Neutrophil (primary cell): ENCODE data around the gene CCP110.
A peak's percentile ranks its signal among the peaks of the same experiment; 100 is the strongest.

Source experiments
- H3K27ac ChIP-seq: fragments of 200-600 bp; sonication (generic); 2 replicates; pipeline ENCODE4 v1.5.1; 2016; ENCODE audit warnings: mild to moderate bottlenecking, moderate library complexity
- H3K27me3 ChIP-seq: fragments of 200-600 bp; sonication (generic); 2 replicates; pipeline ENCODE4 v1.6.0; 2016; ENCODE audit warnings: mild to moderate bottlenecking
- H3K36me3 ChIP-seq: fragments of 200-600 bp; sonication (generic); 2 replicates; pipeline ENCODE4 v1.5.1; 2017
- H3K4me1 ChIP-seq, 2 experiments: fragments of 200-600 bp in 1 of 2; sonication (generic) in 1 of 2; 1 replicate in 1 of 2; 2 replicates in 1 of 2; pipeline versions ENCODE4 v1.5.1 to v1.6.1; 2013 to 2016; ENCODE audit warnings: low read depth in 1 of 2, low read length in 1 of 2, mild to moderate bottlenecking in 1 of 2, moderate library complexity in 1 of 2; ENCODE audit not compliant: control insufficient read depth in 1 of 2, insufficient read depth in 1 of 2
- H3K4me3 ChIP-seq, 2 experiments: fragments of 200-600 bp in 1 of 2; sonication (generic) in 1 of 2; 1 replicate in 1 of 2; 2 replicates in 1 of 2; pipeline ENCODE4 v1.5.1; 2013 to 2016; ENCODE audit warnings: low read depth in 1 of 2, low read length in 1 of 2, mild to moderate bottlenecking in 1 of 2, moderate library complexity in 1 of 2
- H3K9me3 ChIP-seq: fragments of 200-600 bp; sonication (generic); 2 replicates; pipeline ENCODE4 v1.5.1; 2016
- TF ChIP-seq, protein P1 (sequence below): fragments of 200-600 bp; sonication (generic); IDR thresholded peaks from 2 replicates; pipeline ENCODE4 v1.5.1; 2016; ENCODE audit warnings: antibody characterized with exemption

Gene CCP110

GRCh38 chr16:19520861-19521331 is 2.8 kb upstream of the CCP110 start:
- Histone ChIP-seq H3K27me3 (no peaks in the 10 kb centered on the region), H3K36me3 (peaks cover 17% of the 10 kb centered on the region), H3K9me3 (no peaks in the 10 kb centered on the region), H3K4me1 (peaks cover 53 to 59% of the 10 kb centered on the region in 2 experiments), H3K27ac (peak overlapping the region; percentile 91), H3K4me3 (peak overlapping the region; percentile 85 to 98)
- TF ChIP-seq, protein P1, sequence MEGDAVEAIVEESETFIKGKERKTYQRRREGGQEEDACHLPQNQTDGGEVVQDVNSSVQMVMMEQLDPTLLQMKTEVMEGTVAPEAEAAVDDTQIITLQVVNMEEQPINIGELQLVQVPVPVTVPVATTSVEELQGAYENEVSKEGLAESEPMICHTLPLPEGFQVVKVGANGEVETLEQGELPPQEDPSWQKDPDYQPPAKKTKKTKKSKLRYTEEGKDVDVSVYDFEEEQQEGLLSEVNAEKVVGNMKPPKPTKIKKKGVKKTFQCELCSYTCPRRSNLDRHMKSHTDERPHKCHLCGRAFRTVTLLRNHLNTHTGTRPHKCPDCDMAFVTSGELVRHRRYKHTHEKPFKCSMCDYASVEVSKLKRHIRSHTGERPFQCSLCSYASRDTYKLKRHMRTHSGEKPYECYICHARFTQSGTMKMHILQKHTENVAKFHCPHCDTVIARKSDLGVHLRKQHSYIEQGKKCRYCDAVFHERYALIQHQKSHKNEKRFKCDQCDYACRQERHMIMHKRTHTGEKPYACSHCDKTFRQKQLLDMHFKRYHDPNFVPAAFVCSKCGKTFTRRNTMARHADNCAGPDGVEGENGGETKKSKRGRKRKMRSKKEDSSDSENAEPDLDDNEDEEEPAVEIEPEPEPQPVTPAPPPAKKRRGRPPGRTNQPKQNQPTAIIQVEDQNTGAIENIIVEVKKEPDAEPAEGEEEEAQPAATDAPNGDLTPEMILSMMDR: no peak

GRCh38 chr16:19521471-19522396 is 2.0 kb upstream of the CCP110 start, which contains the start of gene GDE1:
TSS of gene GDE1 (minus strand) at chr16:19522098. CDS start at chr16:19521964, 134 bp downstream.
- H3K9me3 ChIP-seq: no peaks in the 10 kb centered on the region
- TF ChIP-seq, protein P1: peak; percentile 38
- peak within 1 kb of the TSS; percentile 91 for H3K27ac ChIP-seq
- H3K36me3 ChIP-seq: peaks cover 9% of the 10 kb centered on the region
- peak within 1 kb of the TSS; percentile 85 to 98 for H3K4me3 ChIP-seq
- no peaks in the 10 kb centered on the region for H3K27me3 ChIP-seq
- peaks cover 53 to 59% of the 10 kb centered on the region in 2 experiments for H3K4me1 ChIP-seq

GRCh38 chr16:19522397-19522732 is 1.4 kb upstream of the CCP110 start:
- H3K4me1 ChIP-seq: peaks cover 53 to 59% of the 10 kb centered on the region in 2 experiments
- peak overlapping the region; percentile 85 to 98 for H3K4me3 ChIP-seq
- peak overlapping the region; percentile 91 for H3K27ac ChIP-seq
- TF ChIP-seq, protein P1: no peak
- peaks cover 4% of the 10 kb centered on the region for H3K36me3 ChIP-seq
- H3K9me3 ChIP-seq: no peaks in the 10 kb centered on the region
- no peaks in the 10 kb centered on the region for H3K27me3 ChIP-seq

- TF ChIP-seq, protein P1: no peak
- Histone ChIP-seq H3K27ac (peak overlapping the region; percentile 91), H3K9me3 (no peaks in the 10 kb centered on the region), H3K4me1 (peaks cover 53 to 59% of the 10 kb centered on the region in 2 experiments), H3K36me3 (peaks cover 4% of the 10 kb centered on the region), H3K27me3 (no peaks in the 10 kb centered on the region), H3K4me3 (peak overlapping the region in 1 of 2 experiments; percentile 71)
These were observed 982 bp upstream of the CCP110 start for GRCh38 chr16:19522760-19523159.

DNA sequence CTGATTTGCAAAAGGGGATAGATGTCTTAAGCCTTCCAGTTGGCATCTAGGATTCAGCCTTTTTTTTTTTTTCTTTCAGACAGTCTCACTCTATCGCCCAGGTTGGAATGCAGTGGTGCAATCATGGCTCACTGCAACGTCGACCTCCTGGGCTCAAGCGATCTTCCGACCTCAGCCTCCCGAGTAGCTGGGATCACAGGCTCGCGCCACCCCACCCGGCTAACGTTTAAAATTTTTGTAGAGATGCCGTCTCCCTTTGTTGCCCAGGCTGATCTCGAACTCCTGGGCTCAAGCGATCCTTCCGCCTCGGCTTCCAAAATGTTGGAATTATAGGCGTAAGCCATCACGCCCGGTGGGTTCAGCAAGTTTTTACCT is 571 bp upstream of the CCP110 start:
- H3K27me3 ChIP-seq: no peaks in the 10 kb centered on the region
- H3K27ac ChIP-seq: peak overlapping the region; percentile 62
- TF ChIP-seq, protein P1: no peak
- H3K4me3 ChIP-seq: peak overlapping the region; percentile 71 to 96
- no peaks in the 10 kb centered on the region for H3K9me3 ChIP-seq
- H3K36me3 ChIP-seq: peaks cover 6% of the 10 kb centered on the region
- peaks cover 53 to 59% of the 10 kb centered on the region in 2 experiments for H3K4me1 ChIP-seq
